HG02852 (cell line): Measurements from ENCODE around the gene DAB2IP.

ENCODE experiments used
- ATAC-seq: cut with Tn5 transposase; IDR thresholded peaks from one replicate; pipeline ENCODE4 v1.9.1; 2021; ENCODE audit warnings: mild to moderate bottlenecking, moderate library complexity; ENCODE audit not compliant: unreplicated experiment

Gene DAB2IP

GRCh38 chr9:121755581-121755980 lies 104.1 kb downstream of the DAB2IP start:
- no peak for ATAC-seq

DNA sequence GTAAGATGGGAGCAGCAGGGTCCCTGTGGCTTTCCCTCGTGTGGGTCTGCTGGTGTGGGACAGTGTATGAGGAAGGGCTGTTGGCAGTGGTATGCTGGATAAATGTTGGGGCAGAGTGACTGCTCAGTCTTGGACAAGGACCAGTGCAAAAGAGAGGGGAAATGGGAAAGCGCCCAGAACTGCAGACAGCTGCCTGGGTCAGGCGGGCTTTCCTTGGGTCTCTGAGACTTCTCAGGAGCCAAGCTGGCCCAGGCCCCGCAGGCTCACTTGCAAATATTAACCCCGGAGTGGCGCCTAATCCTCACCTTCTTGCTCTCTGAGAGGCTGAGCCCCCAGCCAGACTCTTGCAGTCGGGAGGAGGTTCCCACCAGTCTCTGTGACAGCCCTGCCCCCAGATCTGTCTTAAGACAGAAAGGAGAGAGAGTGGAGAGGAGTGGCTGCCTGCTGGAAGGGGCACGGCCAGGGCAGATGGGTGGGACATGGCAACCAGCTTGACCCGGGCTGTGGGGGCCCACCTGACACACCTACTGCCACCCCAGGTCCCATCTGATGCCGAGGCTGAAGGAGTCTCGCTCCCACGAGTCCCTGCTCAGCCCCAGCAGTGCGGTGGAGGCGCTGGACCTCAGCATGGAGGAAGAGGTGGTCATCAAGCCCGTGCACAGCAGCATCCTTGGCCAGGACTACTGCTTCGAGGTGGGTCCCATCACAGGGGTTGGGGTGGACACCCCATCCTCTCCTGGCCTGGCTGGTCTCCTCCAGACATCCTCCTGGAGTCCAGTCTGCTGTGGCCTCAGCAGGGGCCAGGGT lies 105.2 kb downstream of the DAB2IP start:
- no peak for ATAC-seq

GRCh38 chr9:121757281-121757585 lies 105.8 kb downstream of the DAB2IP start:
- ATAC-seq, result no peak

DNA sequence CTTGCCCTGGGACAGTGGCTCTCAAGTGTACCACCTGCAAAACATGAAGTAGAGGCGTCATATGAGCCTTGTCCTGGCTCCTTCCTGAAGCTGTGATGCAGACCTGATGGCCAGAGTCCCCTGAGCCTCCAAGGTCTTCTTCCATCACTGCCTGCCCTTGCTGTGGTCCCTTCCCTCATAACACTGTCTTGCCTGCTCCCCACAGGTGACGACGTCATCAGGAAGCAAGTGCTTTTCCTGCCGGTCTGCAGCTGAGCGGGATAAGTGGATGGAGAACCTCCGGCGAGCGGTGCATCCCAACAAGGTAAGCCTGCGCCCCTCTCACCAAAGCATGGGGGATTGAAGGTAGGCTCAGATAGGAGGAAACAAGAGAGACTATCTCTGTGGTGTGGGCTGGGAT lies 107.3 kb downstream of the DAB2IP start:
- ATAC-seq, result no peak

GRCh38 chr9:121759996-121760395 lies 108.6 kb downstream of the DAB2IP start:
- no peak for ATAC-seq

DNA sequence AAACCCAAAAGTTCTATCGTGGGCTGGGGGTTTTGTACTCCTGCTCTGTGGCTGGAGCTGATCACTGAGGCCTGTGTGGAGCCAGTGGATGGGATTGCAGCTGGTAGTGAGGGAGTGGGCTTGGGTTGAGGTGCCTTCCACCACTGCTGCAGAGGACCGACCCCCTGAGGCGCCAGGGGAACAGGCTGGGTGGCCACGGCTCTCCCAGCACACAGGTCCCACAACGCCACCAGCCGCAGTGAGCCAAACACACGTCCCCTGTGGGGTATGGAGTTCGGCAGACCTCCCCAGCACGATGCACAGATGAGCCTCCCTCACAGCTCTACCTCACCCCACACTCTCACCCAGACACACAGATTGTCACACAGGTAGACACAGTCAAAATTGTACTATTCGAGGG lies 109.1 kb downstream of the DAB2IP start:
- no peak for ATAC-seq

- no peak for ATAC-seq
Measured at GRCh38 chr9:121763131-121763530, 111.7 kb downstream of the DAB2IP start.

DNA sequence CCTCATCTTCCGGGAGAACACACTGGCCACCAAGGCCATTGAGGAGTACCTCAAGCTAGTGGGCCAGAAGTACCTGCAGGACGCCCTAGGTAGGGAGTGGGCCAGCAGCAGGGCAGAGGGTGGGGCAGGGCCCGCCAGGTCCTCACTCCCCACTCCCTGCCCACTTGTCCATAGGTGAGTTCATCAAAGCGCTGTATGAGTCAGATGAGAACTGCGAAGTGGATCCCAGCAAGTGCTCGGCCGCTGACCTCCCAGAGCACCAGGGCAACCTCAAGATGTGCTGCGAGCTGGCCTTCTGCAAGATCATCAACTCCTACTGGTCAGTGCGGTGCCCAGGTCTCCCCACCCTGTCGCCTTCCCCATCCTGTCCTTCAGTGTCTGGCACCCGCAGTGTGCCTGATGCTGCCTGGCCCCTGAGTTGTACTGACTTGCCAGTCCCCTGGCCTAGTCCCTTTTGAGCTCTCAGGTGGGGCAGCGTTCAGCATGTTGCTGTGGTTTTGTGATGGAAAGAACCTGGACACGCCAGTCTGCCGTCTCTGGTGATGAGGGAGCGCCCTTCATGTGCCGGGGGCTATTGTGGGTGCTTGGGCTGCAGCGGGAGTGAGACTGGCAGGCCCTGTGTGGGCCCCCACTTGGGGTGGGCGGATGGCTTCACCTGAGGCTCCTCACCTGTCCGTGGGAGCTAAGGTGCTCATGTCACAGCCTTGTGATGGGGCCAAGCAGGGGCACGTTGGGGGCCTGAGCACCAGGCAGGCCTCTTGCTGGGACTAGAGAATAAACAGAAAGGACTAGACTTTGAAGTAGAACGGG lies 112.3 kb downstream of the DAB2IP start:
- no peak for ATAC-seq

DNA sequence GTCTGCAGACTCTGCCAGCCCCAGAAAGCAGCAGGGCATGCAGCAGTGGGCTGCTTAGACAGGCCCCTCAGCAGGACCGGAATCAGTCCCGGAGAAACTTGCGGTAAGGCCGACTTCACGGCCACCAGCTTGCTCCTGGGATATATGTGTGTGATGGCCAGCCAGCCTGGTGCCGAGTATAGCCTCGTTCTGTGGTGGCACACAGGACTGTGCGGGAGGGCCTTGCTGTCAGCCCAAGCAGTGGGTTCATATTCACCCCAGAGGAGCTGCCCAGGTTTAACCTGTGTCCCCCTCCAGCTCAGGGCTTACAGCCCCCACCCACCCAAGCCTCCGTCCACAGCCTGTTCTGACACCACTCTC lies 112.9 kb downstream of the DAB2IP start:
- no peak for ATAC-seq

- no peak for ATAC-seq
Measured at GRCh38 chr9:121765021-121765950, 113.9 kb downstream of the DAB2IP start.

- no peak for ATAC-seq
Measured at GRCh38 chr9:121766081-121766683, 114.7 kb downstream of the DAB2IP start.

- no peak for ATAC-seq
Measured at GRCh38 chr9:121767171-121767769, 115.8 kb downstream of the DAB2IP start.

GRCh38 chr9:121768416-121769015 lies 117.1 kb downstream of the DAB2IP start:
- no peak for ATAC-seq

GRCh38 chr9:121769939-121770338 lies 118.5 kb downstream of the DAB2IP start:
- ATAC-seq, result no peak

DNA sequence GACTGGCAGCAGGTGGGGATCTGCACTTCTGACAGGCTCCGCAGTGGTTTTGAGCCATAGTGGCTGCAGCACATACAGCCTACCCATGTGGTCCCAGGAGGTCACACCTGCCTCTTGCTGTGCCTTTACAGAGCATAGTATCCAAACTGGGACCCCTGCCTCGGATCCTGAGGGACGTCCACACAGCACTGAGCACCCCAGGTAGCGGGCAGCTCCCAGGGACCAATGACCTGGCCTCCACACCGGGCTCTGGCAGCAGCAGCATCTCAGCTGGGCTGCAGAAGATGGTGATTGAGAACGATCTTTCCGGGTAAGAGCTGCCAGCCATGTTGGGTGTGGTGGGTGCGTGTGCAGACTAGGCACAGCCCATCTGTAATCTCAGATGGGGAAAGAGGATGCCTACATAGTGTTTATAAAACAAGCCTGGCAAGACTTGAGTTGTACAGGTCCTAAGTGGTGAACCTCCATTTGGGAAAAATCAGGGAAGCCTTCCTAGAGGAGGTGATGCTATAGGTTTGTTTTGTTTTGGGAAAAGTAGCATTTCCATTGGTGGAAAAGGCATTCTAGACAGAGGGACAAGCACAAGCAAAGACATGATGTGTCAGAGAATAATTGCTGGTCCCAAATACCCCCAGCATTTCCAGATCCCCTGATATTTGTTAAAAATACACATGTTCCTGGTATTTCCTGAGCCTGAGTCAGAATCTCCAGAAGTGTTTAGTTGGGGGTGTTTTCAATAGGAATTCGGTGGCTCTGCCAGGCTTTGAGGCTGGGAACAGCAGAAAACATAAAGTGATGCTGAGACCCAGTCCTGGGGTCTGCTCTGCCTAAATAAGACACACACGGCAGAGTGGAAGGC lies 119.2 kb downstream of the DAB2IP start:
- ATAC-seq, result no peak

- ATAC-seq, result no peak
Measured at GRCh38 chr9:121771418-121771817, 120.0 kb downstream of the DAB2IP start.

GRCh38 chr9:121771851-121772599 lies 120.6 kb downstream of the DAB2IP start:
- ATAC-seq, result no peak

DNA sequence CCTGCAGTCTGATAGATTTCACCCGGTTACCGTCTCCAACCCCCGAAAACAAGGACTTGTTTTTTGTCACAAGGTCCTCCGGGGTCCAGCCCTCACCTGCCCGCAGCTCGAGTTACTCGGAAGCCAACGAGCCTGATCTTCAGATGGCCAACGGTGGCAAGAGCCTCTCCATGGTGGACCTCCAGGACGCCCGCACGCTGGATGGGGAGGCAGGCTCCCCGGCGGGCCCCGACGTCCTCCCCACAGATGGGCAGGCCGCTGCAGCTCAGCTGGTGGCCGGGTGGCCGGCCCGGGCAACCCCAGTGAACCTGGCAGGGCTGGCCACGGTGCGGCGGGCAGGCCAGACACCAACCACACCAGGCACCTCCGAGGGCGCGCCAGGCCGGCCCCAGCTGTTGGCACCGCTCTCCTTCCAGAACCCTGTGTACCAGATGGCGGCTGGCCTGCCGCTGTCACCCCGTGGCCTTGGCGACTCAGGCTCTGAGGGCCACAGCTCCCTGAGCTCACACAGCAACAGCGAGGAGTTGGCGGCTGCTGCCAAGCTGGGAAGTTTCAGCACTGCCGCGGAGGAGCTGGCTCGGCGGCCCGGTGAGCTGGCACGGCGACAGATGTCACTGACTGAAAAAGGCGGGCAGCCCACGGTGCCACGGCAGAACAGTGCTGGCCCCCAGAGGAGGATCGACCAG lies 121.3 kb downstream of the DAB2IP start:
- no peak for ATAC-seq
